GM21723 (cell line): Measurements from ENCODE around the gene CIAPIN1.
A peak's percentile ranks its signal among the peaks of the same experiment; 100 is the strongest.
"Not testable (repeated sequence)": the region's sequence is repeated elsewhere in the genome, so short reads cannot be mapped to it uniquely, and the experiment has no call there.

Experiments used
- ATAC-seq: cut with Tn5 transposase; IDR thresholded peaks from one replicate; pipeline ENCODE4 v1.9.1; 2021; ENCODE audit warnings: mild to moderate bottlenecking, moderate library complexity; ENCODE audit not compliant: unreplicated experiment

Gene CIAPIN1

GRCh38 chr16:57444711-57445110, 2.5 kb downstream of the CIAPIN1 start:
- ATAC-seq, result no peak

DNA sequence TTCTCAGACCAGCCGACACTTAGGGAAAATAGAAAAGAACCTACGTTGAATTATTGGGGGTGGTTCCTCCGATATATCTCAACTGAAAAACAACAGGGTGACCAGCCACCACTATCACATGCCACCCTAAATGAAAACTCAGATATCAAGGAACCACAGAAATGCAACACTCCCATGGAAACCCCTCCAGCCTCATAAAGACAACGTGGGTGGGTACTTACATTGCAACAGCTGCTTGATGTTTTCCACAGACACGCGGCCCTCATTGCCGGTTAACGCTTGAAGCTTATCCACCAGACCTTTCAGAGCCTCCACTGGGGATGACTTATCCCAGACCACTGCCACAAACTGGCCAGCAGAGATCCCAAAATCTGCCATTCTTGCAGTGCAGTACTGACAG, 6.6 kb downstream of the CIAPIN1 start:
- not testable (repeated sequence) for ATAC-seq

- not testable (repeated sequence) for ATAC-seq
Observed at GRCh38 chr16:57439947-57440346, 7.2 kb downstream of the CIAPIN1 start.

GRCh38 chr16:57435838-57436237, 11.3 kb downstream of the CIAPIN1 start:
- ATAC-seq, result no peak

DNA sequence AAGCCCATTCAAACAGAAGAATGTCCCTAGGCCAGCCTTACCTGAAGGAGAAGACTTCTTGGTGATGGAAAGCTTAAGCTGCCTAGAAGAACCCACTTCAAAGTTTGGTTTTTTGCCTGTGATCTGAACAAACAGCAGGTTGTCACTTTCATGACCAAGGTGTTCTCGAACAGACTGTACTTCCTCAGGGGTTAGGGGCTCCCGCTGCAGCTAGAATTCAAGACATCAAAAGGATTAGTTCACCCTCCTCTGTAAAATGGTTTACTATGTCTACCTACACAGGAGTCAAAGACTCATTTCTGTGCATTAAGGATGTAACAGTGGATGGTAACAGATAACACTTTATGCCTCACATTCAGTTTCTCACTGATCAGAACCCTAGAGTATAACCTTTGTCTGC, 13.2 kb downstream of the CIAPIN1 start:
- no peak for ATAC-seq

GRCh38 chr16:57432989-57433388, 14.2 kb downstream of the CIAPIN1 start:
- ATAC-seq, result no peak

DNA sequence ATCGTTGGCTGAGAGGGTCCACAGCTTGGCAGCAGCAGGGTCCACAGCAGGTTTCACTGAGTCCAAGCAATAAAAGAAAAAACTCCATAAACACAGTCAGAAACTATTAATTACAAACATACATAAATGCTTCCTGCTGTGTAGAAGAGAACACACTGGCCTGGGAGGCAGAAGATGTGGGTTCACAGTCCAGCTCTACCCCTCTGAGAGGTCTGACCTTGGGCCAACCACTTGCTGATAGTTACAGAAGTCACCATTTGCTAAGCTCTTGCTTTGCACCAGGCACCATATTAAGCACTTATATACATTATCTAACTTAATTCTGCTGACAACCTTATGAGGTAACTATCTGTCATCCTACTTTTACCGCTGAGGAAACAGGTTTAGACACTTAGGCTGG, 14.7 kb downstream of the CIAPIN1 start:
- no peak for ATAC-seq

GRCh38 chr16:57430955-57431354, 16.2 kb downstream of the CIAPIN1 start:
- ATAC-seq, result no peak

DNA sequence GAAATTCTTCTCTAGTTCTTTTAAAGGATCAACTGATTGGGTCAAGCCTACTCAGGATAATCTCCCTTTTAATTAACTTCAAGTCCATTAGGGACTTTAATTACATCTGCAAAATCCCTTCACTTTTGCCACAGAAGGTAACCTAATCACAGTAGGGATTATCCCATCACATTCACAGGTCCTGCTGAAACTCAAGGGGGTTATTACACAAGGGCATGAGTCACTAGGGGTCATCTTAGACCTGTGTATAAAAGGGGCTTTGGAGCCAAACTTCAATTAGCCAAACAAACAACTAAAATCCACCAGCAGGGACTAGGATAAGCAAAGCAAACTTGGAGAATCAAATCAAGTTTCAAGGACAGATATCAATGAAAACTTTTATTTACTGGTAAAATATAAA, 19.4 kb downstream of the CIAPIN1 start:
- ATAC-seq, result no peak

DNA sequence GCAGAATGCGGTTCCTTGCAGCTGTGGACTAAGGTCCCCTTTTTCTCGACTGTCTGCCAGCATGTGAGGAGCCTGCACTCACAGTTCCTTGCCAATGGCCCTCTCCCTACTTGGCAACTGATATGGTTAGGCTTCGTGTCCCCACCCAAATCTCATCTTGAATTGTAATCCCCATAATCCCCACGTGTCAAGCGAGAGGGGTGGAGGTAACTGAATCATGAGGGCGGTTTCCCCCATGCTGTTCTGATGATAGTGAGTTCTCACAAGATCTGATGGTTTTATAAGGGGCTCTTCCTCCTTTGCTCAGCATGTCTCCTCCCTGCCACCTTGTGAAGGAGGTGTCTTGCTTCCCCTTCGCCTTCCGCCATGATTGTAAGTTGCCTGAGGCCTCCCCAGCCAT, 19.9 kb downstream of the CIAPIN1 start:
- ATAC-seq, result no peak

DNA sequence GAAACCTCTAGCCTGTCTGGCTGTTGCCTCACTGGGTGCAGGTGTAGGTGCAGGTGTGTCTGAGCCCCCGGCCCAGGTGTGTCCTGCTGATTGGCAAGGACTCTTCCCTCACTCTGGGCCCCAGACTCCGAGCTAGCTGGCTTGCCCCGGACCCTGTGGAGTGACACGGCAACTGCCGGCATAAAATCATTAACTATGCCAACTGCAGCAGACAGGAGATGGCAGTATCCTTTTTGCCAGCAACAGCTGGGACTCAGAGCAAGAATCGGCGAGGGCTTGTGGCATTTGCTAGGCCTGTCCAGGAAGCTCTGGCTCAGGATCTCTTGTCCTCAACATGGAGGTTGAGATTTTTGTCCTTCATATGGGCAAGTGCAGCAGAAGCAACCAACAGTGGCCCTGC, 20.8 kb downstream of the CIAPIN1 start:
- no peak for ATAC-seq

- no peak for ATAC-seq
Observed at GRCh38 chr16:57424583-57424982, 22.6 kb downstream of the CIAPIN1 start.

GRCh38 chr16:57423152-57423551, 24.0 kb downstream of the CIAPIN1 start:
- no peak for ATAC-seq

GRCh38 chr16:57422026-57422944, 24.9 kb downstream of the CIAPIN1 start:
- ATAC-seq, result no peak

DNA sequence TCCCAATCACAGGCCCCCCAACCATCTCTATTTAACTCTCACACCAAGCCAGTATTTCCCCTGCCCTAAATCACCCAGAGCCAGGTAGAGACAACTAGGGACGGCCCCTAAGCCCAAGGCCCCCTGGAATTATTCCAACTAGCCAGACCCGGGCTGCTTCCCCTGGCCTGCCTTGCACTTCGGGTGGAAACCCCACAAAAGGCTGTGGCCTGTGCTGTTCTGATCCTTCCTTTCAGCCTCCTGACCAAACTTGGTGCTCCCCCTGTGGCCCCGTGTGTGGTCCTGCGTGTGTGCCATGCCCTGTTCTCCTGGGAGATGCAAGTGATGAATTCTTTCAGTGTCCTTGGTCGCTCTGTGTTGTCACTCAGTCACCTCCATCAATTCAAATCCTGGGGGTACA, 27.7 kb downstream of the CIAPIN1 start:
- no peak for ATAC-seq

- no peak for ATAC-seq
Observed at GRCh38 chr16:57416084-57416483, 31.1 kb downstream of the CIAPIN1 start.

GRCh38 chr16:57413733-57414132, 33.5 kb downstream of the CIAPIN1 start:
- ATAC-seq, result no peak

DNA sequence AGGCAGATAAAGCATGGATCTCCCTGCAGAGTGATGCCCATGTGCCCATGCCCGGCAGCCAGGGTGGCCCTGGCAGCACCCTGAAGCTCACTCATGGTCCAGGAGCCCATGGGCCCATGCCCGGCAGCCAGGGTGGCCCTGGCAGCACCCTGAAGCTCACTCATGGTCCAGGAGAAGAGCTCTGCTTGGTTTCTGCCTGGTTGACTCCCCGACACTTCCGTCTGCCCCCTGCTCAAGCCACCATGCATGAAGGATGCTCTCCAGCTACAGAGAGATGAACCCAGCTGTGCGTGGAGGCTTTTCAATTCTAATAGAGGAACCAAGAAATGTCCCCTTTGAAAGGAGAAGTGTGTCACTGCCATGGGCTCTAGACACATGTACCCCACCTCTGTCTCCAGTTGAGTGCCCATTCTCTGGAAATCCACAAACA, 33.9 kb downstream of the CIAPIN1 start:
- ATAC-seq, result peak; percentile 82

DNA sequence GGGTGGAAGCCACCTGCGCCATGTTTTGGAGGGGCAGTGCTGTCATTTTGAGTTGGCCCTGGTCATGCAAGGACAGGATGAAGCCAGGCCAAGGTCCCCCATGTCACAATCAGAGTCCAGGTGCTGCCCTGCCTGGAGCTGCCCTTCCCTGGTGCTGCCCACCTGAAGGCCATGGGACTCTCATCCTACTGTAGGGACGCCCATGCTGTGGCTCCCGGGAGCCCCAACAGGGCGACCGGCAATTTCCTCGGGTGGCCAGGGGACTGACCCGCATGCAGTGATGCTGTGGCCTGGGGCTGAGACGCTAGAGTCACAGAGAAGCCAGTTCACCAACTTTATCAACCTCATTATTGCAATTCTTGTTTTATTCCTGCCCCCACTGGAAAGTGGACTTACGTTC, 34.6 kb downstream of the CIAPIN1 start:
- no peak for ATAC-seq

DNA sequence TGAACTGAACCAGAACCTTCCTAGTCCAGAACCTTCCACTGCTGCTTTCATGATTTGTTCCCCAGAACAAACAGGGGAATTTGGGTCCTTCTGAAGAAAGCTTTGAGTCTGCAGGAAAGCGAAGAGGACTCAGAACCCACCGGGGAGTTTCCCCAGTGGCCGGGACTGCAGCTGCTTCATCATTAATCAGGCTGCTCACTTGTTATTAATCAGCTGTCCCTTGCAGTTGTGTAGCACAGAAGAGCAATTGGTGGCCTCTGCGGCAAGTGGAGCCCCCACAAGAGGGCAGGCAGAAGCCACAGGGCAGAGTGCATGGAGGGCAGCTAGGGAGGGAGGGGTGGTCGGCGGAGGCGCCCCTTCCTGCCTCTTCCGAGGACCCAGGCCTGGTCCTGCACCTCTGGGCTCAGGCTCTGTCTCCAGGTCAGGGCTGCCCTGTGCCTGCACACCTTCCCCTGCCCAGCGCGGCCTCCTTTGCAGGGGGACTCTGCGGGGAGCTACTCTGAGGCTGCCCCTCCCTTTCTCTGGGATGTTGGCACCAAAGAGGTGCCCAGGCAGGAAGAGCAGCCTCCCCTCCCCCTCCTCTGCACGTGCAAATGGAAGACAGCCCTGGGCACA, 35.7 kb downstream of the CIAPIN1 start:
- no peak for ATAC-seq

GRCh38 chr16:57409870-57410587, 37.2 kb downstream of the CIAPIN1 start:
- no peak for ATAC-seq

DNA sequence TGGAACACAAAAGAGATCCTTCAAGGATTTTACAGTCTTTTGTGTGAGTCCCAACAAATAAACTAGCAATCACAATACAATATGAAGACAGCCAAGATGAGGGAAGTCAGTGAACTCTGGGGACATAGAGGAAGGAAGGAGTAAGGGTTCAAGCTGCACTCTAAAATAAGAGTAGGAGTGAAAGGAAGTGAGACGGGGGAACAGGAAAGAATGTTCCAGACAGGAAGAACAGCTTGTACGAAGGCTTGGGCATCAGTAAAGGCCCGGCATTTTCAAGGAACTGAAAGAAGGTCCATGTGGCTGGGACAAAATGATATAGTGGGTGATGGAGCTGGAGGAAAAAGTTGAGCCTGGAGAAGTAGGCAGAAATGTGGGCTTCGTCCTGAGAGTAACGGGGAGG, 38.1 kb downstream of the CIAPIN1 start:
- no peak for ATAC-seq
